ENCODE results near the gene CHD3.
"Not testable (repeated sequence)": the region's sequence is repeated elsewhere in the genome, so short reads cannot be mapped to it uniquely, and the experiment has no call there.

The CHD3 gene

GRCh38 chr17:7855660-7856010, 33.0 kb upstream of the CHD3 start:
- Histone ChIP-seq H3K9me3 (ENCODE audit: control insufficient read depth in 2 of 2, low read length in 2 of 2) (no peaks in the 10 kb centered on the region), H3K9ac (ENCODE audit: low read depth in 1 of 2, low read length in 2 of 2) (no peak overlapping the region), H3K4me1 (ENCODE audit: control insufficient read depth in 2 of 2, insufficient read depth in 2 of 2, low read length in 2 of 2) (peaks cover 39 to 41% of the 10 kb centered on the region in 2 donors), H3K4me3 (ENCODE audit: low read length in 2 of 2) (peak overlapping the region in 1 of 2 donors; percentile 33), H3K27me3 (ENCODE audit: control insufficient read depth in 2 of 2, insufficient read depth in 2 of 2, low read length in 2 of 2) (no peaks in the 10 kb centered on the region), H3K27ac (ENCODE audit: low read depth in 2 of 2, low read length in 2 of 2) (peak overlapping the region; percentile 52 to 87), H3K36me3 (ENCODE audit: control insufficient read depth in 2 of 2, insufficient read depth in 2 of 2, low read length in 2 of 2) (peaks cover 20 to 23% of the 10 kb centered on the region in 2 donors)

DNA sequence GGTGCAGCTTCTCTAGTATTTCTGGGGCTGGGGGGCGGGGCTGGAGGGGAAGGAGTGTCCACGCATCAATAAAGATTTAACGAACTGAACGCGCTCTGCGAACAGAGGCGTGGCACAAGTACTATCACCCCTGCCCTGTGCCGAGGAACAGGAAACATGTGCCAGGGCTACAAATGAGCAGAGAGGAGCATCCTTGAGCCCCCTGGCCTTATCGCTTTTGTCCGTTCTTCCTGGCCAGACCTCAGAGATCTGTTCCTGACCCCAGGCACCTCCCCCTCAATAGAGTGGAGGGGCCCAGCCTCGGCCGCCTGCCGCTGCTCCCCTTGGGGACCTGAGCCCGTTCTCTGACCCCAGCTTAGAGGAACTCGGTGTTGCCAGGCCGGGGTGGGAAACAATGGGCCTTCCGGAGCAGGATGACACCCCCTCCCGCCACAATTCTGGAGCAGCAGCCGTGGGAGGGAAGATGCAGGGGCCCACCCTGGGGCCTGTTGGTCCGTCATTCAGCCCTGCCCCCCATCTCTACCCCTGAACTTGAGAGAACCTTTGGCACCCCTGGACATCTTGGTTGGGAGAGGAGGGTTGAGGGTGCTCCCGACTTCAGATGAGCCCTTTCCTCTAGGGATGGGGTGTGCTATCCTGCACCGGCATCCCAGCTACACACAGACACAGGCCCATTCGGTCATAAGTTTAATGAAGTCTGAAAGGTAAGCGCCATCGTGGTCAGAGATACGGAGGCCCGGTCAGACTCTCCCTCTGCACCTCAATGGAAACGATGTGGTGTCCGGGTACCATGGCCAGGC, 32.4 kb upstream of the CHD3 start:
- Histone ChIP-seq H3K4me3 (ENCODE audit: low read length in 2 of 2) (peak overlapping the region; percentile 92), H3K4me1 (ENCODE audit: control insufficient read depth in 2 of 2, insufficient read depth in 2 of 2, low read length in 2 of 2) (peaks cover 38% of the 10 kb centered on the region in 2 donors), H3K9me3 (ENCODE audit: control insufficient read depth in 2 of 2, low read length in 2 of 2) (no peaks in the 10 kb centered on the region), H3K27me3 (ENCODE audit: control insufficient read depth in 2 of 2, insufficient read depth in 2 of 2, low read length in 2 of 2) (no peaks in the 10 kb centered on the region), H3K27ac (ENCODE audit: low read depth in 2 of 2, low read length in 2 of 2) (peak overlapping the region; percentile 87 to 94), H3K9ac (ENCODE audit: low read depth in 1 of 2, low read length in 2 of 2) (peak overlapping the region; percentile 56 to 79), H3K36me3 (ENCODE audit: control insufficient read depth in 2 of 2, insufficient read depth in 2 of 2, low read length in 2 of 2) (peaks cover 15 to 17% of the 10 kb centered on the region in 2 donors)

DNA sequence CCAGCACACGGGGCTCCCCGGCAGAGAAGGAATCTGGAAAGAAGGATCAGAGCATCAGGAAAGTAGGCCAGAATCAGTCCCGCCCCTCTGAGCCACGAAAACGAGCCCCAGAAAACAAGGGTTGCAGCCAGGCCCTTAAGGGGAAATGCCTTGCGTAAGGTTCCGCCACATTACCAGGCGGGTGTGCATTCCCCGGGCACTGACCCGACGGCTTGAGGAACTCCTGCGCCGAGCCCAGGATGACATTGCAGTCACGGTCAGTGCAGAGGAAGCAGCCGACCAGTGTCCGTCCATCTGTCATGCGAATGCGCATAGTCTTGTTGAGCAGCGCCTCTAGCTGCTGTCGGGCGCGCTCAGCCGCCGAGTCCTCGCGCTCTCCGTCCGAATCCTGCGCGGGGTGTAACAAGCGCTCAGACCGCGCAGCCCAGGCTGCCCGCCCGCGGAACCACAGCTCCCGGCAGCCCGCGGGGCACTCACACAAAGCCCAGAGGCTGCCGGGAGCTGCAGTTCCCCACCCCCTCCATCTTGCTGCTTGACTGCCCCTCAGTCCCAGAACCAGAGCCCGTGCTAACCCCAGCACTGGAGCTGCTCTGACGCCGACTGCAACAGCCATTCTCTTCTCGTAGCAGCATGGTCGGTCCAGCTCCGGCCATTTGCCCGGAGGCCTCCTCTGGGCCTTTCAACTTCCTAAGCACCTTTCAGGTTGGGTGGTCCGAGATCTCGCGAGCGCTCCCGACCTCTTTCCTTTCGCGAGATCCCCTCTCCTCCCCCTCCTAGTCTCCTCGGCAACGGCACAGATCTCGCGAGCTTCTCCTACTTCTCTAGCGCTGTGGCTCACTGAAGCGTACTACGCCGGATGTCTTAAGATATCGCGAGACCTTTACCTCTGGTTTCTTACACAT, 31.5 kb upstream of the CHD3 start, which contains the start of gene NAA38:
TSS of gene NAA38 (minus strand) at position 749 of the 902 bp plus-strand sequence. CDS start at position 653, 96 bp downstream.
- Histone ChIP-seq H3K4me1 (ENCODE audit: control insufficient read depth in 2 of 2, insufficient read depth in 2 of 2, low read length in 2 of 2) (peaks cover 31 to 32% of the 10 kb centered on the region in 2 donors), H3K27me3 (ENCODE audit: control insufficient read depth in 2 of 2, insufficient read depth in 2 of 2, low read length in 2 of 2) (no peaks in the 10 kb centered on the region), H3K4me3 (ENCODE audit: low read length in 2 of 2) (peak within 1 kb of the TSS; percentile 92), H3K9ac (ENCODE audit: low read depth in 1 of 2, low read length in 2 of 2) (peak within 1 kb of the TSS; percentile 56 to 84), H3K9me3 (ENCODE audit: control insufficient read depth in 2 of 2, low read length in 2 of 2) (no peaks in the 10 kb centered on the region), H3K36me3 (ENCODE audit: control insufficient read depth in 2 of 2, insufficient read depth in 2 of 2, low read length in 2 of 2) (peaks cover 11 to 12% of the 10 kb centered on the region in 2 donors), H3K27ac (ENCODE audit: low read depth in 2 of 2, low read length in 2 of 2) (peak within 1 kb of the TSS; percentile 87 to 94)

- Histone ChIP-seq H3K9ac (ENCODE audit: low read depth in 1 of 2, low read length in 2 of 2) (peak within 1 kb of the TSS; percentile 56 to 84), H3K27me3 (ENCODE audit: control insufficient read depth in 2 of 2, insufficient read depth in 2 of 2, low read length in 2 of 2) (no peaks in the 10 kb centered on the region), H3K36me3 (ENCODE audit: control insufficient read depth in 2 of 2, insufficient read depth in 2 of 2, low read length in 2 of 2) (peaks cover 3 to 4% of the 10 kb centered on the region in 2 donors), H3K27ac (ENCODE audit: low read depth in 2 of 2, low read length in 2 of 2) (peak within 1 kb of the TSS; percentile 87 to 94), H3K4me1 (ENCODE audit: control insufficient read depth in 2 of 2, insufficient read depth in 2 of 2, low read length in 2 of 2) (peaks cover 31 to 35% of the 10 kb centered on the region in 2 donors), H3K9me3 (ENCODE audit: control insufficient read depth in 2 of 2, low read length in 2 of 2) (no peaks in the 10 kb centered on the region), H3K4me3 (ENCODE audit: low read length in 2 of 2) (peak within 1 kb of the TSS; percentile 92)
These were observed 30.7 kb upstream of the CHD3 start, which contains the start of gene CYB5D1 for GRCh38 chr17:7857713-7858521. Gene CYB5D1 (plus strand): TSS chr17:7858003. CDS start chr17:7858135, 132 bp downstream.

DNA sequence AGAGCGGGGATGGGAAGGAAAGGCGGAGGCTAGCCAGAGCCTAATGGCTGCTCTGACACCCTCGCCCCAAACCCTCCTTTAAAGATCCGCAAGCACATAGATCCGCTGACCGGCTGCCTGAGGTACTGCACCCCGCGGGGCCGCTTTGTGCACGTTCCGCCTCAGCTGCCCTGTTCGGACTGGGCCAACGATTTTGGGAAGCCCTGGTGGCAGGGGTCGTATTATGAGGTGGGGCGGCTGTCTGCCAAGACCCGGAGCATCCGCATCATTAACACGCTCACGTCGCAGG, 30.1 kb upstream of the CHD3 start:
- Histone ChIP-seq H3K4me3 (ENCODE audit: low read length in 2 of 2) (peak overlapping the region; percentile 92), H3K27ac (ENCODE audit: low read depth in 2 of 2, low read length in 2 of 2) (peak overlapping the region; percentile 87 to 94), H3K9me3 (ENCODE audit: control insufficient read depth in 2 of 2, low read length in 2 of 2) (no peaks in the 10 kb centered on the region), H3K4me1 (ENCODE audit: control insufficient read depth in 2 of 2, insufficient read depth in 2 of 2, low read length in 2 of 2) (peaks cover 31 to 37% of the 10 kb centered on the region in 2 donors), H3K36me3 (ENCODE audit: control insufficient read depth in 2 of 2, insufficient read depth in 2 of 2, low read length in 2 of 2) (no peaks in the 10 kb centered on the region), H3K27me3 (ENCODE audit: control insufficient read depth in 2 of 2, insufficient read depth in 2 of 2, low read length in 2 of 2) (no peaks in the 10 kb centered on the region), H3K9ac (ENCODE audit: low read depth in 1 of 2, low read length in 2 of 2) (peak overlapping the region; percentile 56 to 84)

DNA sequence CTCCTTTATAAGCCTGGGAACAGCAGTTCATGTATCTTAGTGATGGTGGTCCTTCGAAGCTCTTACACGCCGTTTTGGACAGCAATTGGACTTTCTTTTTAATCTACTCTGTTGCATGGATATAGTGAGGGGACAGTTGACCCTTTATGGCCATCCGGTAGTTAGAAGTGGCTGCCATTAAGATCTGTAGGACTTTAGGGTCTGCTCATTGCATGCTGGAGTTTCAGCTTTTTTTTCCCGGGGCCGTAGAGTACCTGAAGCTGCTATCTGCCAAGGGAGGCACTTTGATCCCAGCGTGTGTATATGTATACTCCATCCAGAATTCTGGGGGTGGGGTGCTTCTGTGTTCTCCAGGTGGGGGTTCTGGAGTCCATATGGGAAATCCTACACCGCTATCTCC, 29.6 kb upstream of the CHD3 start:
- Histone ChIP-seq H3K9ac (ENCODE audit: low read depth in 1 of 2, low read length in 2 of 2) (peak overlapping the region in 1 of 2 donors; percentile 56), H3K4me3 (ENCODE audit: low read length in 2 of 2) (peak overlapping the region; percentile 92), H3K4me1 (ENCODE audit: control insufficient read depth in 2 of 2, insufficient read depth in 2 of 2, low read length in 2 of 2) (peaks cover 31 to 37% of the 10 kb centered on the region in 2 donors), H3K27ac (ENCODE audit: low read depth in 2 of 2, low read length in 2 of 2) (no peak overlapping the region), H3K36me3 (ENCODE audit: control insufficient read depth in 2 of 2, insufficient read depth in 2 of 2, low read length in 2 of 2) (no peaks in the 10 kb centered on the region), H3K27me3 (ENCODE audit: control insufficient read depth in 2 of 2, insufficient read depth in 2 of 2, low read length in 2 of 2) (no peaks in the 10 kb centered on the region), H3K9me3 (ENCODE audit: control insufficient read depth in 2 of 2, low read length in 2 of 2) (no peaks in the 10 kb centered on the region)

DNA sequence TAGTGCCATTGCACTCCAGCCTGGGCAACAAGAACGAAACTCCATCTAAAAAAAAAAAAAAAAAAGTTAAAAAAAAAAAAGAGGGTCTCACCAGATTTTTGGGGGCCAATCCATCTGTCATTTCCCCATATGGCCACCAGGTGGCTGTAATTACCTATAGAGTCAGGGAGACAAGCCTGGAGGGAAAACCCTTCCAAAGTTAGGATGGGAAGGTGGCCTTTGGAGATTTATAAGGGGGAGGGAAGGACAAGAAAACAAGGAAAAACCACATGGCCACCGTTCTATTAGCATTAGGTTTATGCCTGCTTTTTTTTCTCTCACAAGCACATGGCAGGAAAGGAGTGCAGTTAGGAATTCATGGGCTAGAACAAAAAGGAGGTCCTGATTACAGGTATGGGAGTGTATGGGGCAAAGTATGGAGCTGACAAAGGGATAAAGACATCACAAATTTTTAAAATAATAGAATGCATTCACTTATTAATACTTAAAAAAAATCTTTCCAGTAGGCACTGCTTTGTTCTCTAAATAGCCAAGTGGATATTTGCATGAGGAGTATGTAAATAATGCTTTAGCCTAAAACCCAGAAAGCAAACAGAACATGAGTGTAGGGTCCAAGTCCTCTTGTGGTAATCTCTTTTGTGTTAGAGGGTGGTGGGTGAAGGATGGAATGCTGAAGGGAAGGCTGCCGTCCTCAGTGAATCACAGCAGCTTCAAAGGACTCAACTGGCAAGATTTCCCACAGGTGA, 25.7 kb upstream of the CHD3 start:
- H3K36me3 ChIP-seq (ENCODE audit: control insufficient read depth in 2 of 2, insufficient read depth in 2 of 2, low read length in 2 of 2), result no peaks in the 10 kb centered on the region
- H3K4me3 ChIP-seq (ENCODE audit: low read length in 2 of 2), result no peak overlapping the region
- no peaks in the 10 kb centered on the region for H3K9me3 ChIP-seq (ENCODE audit: control insufficient read depth in 2 of 2, low read length in 2 of 2)
- H3K27ac ChIP-seq (ENCODE audit: low read depth in 2 of 2, low read length in 2 of 2), result no peak overlapping the region
- peaks cover 17 to 20% of the 10 kb centered on the region in 2 donors for H3K4me1 ChIP-seq (ENCODE audit: control insufficient read depth in 2 of 2, insufficient read depth in 2 of 2, low read length in 2 of 2)
- peak overlapping the region in 1 of 2 donors; percentile 6 for H3K9ac ChIP-seq (ENCODE audit: low read depth in 1 of 2, low read length in 2 of 2)
- no peaks in the 10 kb centered on the region for H3K27me3 ChIP-seq (ENCODE audit: control insufficient read depth in 2 of 2, insufficient read depth in 2 of 2, low read length in 2 of 2)

DNA sequence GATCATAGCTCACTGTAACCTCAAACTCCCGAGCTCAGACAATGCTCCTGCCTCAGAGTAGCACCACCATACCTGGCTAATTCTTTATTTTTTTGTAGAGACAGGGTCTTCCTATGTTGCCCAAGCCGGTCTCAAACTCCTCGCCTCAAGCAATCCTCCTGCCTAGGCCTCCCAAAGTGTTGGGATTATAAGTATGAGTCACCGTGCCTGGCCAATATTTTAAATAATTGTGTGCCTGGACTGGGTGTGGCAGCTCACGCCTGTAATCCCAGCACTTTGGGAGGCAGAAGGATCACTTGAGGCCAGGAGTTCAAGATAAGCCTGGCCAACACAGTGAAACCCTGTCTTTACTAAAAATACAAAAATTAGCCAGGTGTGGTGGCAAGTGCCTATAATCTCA, 24.2 kb upstream of the CHD3 start:
- H3K27me3 ChIP-seq (ENCODE audit: control insufficient read depth in 2 of 2, insufficient read depth in 2 of 2, low read length in 2 of 2); H3K36me3 ChIP-seq (ENCODE audit: control insufficient read depth in 2 of 2, insufficient read depth in 2 of 2, low read length in 2 of 2); H3K9ac ChIP-seq (ENCODE audit: low read depth in 1 of 2, low read length in 2 of 2); H3K4me1 ChIP-seq (ENCODE audit: control insufficient read depth in 2 of 2, insufficient read depth in 2 of 2, low read length in 2 of 2); H3K27ac ChIP-seq (ENCODE audit: low read depth in 2 of 2, low read length in 2 of 2); H3K9me3 ChIP-seq (ENCODE audit: control insufficient read depth in 2 of 2, low read length in 2 of 2); H3K4me3 ChIP-seq (ENCODE audit: low read length in 2 of 2): not testable (repeated sequence)

DNA sequence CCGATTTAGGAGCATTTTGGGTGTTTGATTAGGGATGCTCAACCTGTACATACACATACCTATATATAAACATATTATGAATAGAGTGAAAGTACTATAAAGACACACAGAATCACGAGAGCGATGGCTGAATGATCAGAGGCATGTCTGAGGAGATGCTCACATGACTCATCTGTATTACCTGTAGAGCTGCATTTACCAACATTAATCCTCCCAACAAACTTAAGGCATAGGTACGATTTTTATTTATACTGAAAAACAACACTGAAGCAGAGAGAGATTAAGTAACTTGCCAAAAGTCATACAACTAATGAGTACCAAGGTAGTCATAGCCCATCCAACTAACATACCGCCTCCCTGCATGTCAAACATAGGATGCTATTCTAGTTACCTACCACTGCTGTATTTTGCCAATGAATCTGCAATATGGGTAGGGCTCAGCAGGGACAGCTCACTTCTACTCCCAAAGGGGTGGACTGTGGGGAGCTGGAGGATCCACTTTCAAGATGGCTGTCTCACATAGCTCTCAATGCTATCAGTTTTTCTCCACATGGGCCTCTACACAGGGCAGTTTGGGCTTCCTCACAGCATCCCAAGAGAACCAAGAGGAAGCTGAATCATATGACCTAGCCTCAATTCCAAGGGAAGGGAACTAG, 23.5 kb upstream of the CHD3 start:
- Histone ChIP-seq H3K9ac (ENCODE audit: low read depth in 1 of 2, low read length in 2 of 2) (no peak overlapping the region), H3K27ac (ENCODE audit: low read depth in 2 of 2, low read length in 2 of 2) (no peak overlapping the region), H3K4me3 (ENCODE audit: low read length in 2 of 2) (no peak overlapping the region), H3K36me3 (ENCODE audit: control insufficient read depth in 2 of 2, insufficient read depth in 2 of 2, low read length in 2 of 2) (no peaks in the 10 kb centered on the region), H3K27me3 (ENCODE audit: control insufficient read depth in 2 of 2, insufficient read depth in 2 of 2, low read length in 2 of 2) (no peaks in the 10 kb centered on the region), H3K9me3 (ENCODE audit: control insufficient read depth in 2 of 2, low read length in 2 of 2) (no peaks in the 10 kb centered on the region), H3K4me1 (ENCODE audit: control insufficient read depth in 2 of 2, insufficient read depth in 2 of 2, low read length in 2 of 2) (peaks cover 6 to 8% of the 10 kb centered on the region in 2 donors)

Data from mucosa of rectum (tissue), 2 donors.